ENCODE data around the gene CFAP100.

CFAP100 gene

GRCh38 chr3:126424039-126424717, 29.5 kb downstream of the CFAP100 start:
- no peak for DNase-seq

- no peak for DNase-seq
Measured at GRCh38 chr3:126424751-126425150, 30.0 kb downstream of the CFAP100 start.

GRCh38 chr3:126431103-126431534, 36.4 kb downstream of the CFAP100 start:
- DNase-seq: no peak

- DNase-seq: no peak
Measured at GRCh38 chr3:126432361-126433104, 37.8 kb downstream of the CFAP100 start.

GRCh38 chr3:126433105-126433430, 38.4 kb downstream of the CFAP100 start:
- DNase-seq: no peak

GRCh38 chr3:126433496-126434263, 39.0 kb downstream of the CFAP100 start:
- DNase-seq: no peak

- DNase-seq: no peak
Measured at GRCh38 chr3:126434264-126434590, 39.5 kb downstream of the CFAP100 start.

- no peak for DNase-seq
Measured at GRCh38 chr3:126434931-126435411, 40.3 kb downstream of the CFAP100 start.

GRCh38 chr3:126435456-126436315, 41.0 kb downstream of the CFAP100 start:
- no peak for DNase-seq

GRCh38 chr3:126436826-126437717, 42.4 kb downstream of the CFAP100 start:
- DNase-seq: no peak

GRCh38 chr3:126438186-126438585, 43.5 kb downstream of the CFAP100 start:
- peak; percentile 1 for DNase-seq

- DNase-seq: peak; percentile 4
Measured at GRCh38 chr3:126438746-126439145, 44.0 kb downstream of the CFAP100 start.

- DNase-seq: no peak
Measured at GRCh38 chr3:126439346-126439967, 44.7 kb downstream of the CFAP100 start.

- DNase-seq: no peak
Measured at GRCh38 chr3:126439968-126440708, 45.4 kb downstream of the CFAP100 start.

- DNase-seq: no peak
Measured at GRCh38 chr3:126440709-126440995, 45.9 kb downstream of the CFAP100 start.

GRCh38 chr3:126441256-126441880, 46.7 kb downstream of the CFAP100 start:
- DNase-seq: no peak

GRCh38 chr3:126442094-126442855, 47.6 kb downstream of the CFAP100 start:
- no peak for DNase-seq

- no peak for DNase-seq
Measured at GRCh38 chr3:126442856-126443242, 48.1 kb downstream of the CFAP100 start.

- DNase-seq: no peak
Measured at GRCh38 chr3:126445506-126445905, 50.8 kb downstream of the CFAP100 start.

All from activated CD4-positive, alpha-beta T cell treated with anti-CD3 and anti-CD28 coated beads for 1 hour (primary cell).